ENCODE measurements around the gene PCSK6. TPM values are rescaled to one million over a fixed set of nuclear protein-coding genes. Genes with fewer than 3 reads are reported as not detected.

PCSK6 gene
- total and polyA plus RNA-seq, 2 of the 8 experiments (the other 6 are each of a cell fraction or from before 2014, with no cell fraction given): 1.9 to 4.0 TPM

DNA sequence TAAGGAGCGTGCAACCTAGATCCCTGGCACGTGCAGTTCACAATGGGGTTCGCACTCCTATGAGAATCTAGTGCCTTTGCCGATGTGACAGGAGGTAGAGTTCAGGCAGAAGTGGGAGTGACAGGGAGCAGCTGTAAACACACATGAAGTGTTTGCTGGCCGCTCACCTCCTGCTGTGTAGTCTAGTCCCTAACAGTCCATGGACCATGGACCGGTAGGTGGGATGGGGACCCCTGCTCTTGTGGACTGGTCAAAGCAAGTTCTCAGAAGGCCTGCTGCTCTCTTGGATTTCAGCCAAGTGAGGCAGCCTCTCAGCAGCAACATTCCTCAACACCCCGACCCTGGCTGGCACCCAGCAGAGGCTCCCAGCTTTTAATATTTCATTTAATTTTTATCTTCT is 136.3 kb downstream of the PCSK6 start (continued):
- TF ChIP-seq, protein P1, sequence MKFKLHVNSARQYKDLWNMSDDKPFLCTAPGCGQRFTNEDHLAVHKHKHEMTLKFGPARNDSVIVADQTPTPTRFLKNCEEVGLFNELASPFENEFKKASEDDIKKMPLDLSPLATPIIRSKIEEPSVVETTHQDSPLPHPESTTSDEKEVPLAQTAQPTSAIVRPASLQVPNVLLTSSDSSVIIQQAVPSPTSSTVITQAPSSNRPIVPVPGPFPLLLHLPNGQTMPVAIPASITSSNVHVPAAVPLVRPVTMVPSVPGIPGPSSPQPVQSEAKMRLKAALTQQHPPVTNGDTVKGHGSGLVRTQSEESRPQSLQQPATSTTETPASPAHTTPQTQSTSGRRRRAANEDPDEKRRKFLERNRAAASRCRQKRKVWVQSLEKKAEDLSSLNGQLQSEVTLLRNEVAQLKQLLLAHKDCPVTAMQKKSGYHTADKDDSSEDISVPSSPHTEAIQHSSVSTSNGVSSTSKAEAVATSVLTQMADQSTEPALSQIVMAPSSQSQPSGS (IDR thresholded peaks at IDR 0.05; ENCODE audit: low read length): no peak
- TF ChIP-seq BACH1 (IDR thresholded peaks at IDR 0.05; ENCODE audit: low read length): no peak
- no peak for TF ChIP-seq EZH2 (IDR thresholded peaks at IDR 0.05; ENCODE audit: low read depth, low read length, severe bottlenecking)

All from H1 (cell line).